ENCODE data around the gene KDELR1. TPM values are rescaled to one million over a fixed set of nuclear protein-coding genes. Genes with fewer than 3 reads are reported as not detected.

KDELR1 gene
- total RNA-seq, 3 donors from 2014 or later = 144 to 214 (median 200) TPM

GRCh38 chr19:48385461-48386087 lies 5.8 kb downstream of the KDELR1 start:
- H3K9me3 ChIP-seq = no peaks in the 10 kb centered on the region
- intact Hi-C loops (cut with DNase I, micrococcal nuclease) = no loop called here
- no peak overlapping the region for H3K4me3 ChIP-seq
- TF ChIP-seq CTCF (IDR thresholded peaks at IDR 0.05) = no peak
- ATAC-seq (peak; percentile 24), DNase-seq (peak in 1 of 3 donors; percentile 35)
- H3K36me3 ChIP-seq (ENCODE audit: low read depth) = peaks cover 19% of the 10 kb centered on the region
- no peaks in the 10 kb centered on the region for H3K4me1 ChIP-seq (ENCODE audit: low read depth)

- no peaks in the 10 kb centered on the region for H3K9me3 ChIP-seq
- intact Hi-C loops (cut with DNase I, micrococcal nuclease) = no loop called here
- peaks cover 19% of the 10 kb centered on the region for H3K36me3 ChIP-seq (ENCODE audit: low read depth)
- DNase-seq (no peak), ATAC-seq (no peak)
- TF ChIP-seq CTCF (IDR thresholded peaks at IDR 0.05) = no peak
- peaks cover 5% of the 10 kb centered on the region for H3K4me1 ChIP-seq (ENCODE audit: low read depth)
- H3K4me3 ChIP-seq = no peak overlapping the region
Measured at GRCh38 chr19:48382286-48382685, 9.1 kb downstream of the KDELR1 start.

DNA sequence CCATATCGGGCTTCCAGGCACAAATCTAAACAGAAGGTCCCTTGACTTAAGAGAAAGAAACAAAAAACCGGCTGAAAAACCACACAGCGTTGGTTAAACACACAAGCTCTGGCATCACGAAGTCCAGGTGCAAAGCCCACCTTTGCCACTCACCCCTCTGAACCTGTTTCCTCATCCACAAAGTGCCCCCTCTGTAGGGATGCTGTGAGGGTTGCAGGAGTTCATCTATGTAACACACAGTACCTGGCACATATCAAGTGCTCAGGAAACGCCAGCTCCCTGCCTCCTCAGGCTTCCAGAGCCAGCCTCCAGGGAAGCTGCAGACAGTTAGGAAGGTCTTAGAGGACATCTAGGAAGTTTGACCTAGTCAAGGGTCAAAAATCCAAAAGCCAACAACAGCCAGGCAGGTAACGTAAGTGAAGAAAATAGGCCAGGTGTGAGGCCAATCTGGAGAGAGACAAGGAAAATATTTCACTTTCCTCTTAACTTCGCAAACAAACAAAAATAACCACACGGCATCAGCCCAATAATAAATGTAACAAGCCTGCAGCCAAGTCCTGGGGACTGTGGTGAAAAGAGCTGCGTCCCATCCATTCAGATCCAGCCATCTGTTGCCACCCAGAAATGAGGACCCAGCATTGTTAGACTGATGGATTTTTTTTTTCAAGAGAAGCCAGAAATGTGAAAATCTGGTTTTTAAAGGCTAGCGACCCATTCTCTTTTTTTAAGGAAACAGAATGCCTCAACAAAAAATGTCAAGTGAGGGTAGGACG lies 10.0 kb downstream of the KDELR1 start:
- ATAC-seq (no peak), DNase-seq (no peak)
- no peak for TF ChIP-seq CTCF (IDR thresholded peaks at IDR 0.05)
- Histone ChIP-seq H3K4me3 (no peak overlapping the region), H3K9me3 (no peaks in the 10 kb centered on the region), H3K36me3 (ENCODE audit: low read depth) (peaks cover 19% of the 10 kb centered on the region), H3K4me1 (ENCODE audit: low read depth) (peaks cover 5% of the 10 kb centered on the region)
- intact Hi-C loops (cut with DNase I, micrococcal nuclease) = no loop called here

DNA sequence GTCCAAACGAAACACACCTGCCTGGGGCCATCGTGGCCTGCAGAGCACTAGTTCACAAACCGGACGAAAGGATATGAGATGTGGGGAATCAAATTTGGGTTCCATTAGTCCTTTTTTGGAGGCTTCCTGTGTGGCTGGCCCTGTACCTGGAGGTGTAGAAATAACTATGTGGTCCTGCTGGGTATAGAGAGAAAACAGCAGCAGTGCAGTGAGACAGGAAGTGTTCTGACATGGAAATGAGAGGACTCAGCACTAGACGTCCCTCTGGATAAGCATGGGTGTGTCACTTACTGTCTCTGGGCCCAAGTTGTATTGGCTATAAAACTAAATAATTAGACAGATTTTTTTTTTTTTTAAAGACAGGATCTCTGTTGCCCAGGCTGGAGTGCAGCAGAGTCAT lies 12.3 kb downstream of the KDELR1 start:
- intact Hi-C loops (cut with DNase I, micrococcal nuclease) = no loop called here

GRCh38 chr19:48378194-48378570 lies 13.2 kb downstream of the KDELR1 start:
- intact Hi-C loops (cut with DNase I, micrococcal nuclease) = no loop called here
- ATAC-seq (no peak), DNase-seq (no peak)
- TF ChIP-seq CTCF (IDR thresholded peaks at IDR 0.05) = no peak
- Histone ChIP-seq H3K9me3 (no peaks in the 10 kb centered on the region), H3K36me3 (ENCODE audit: low read depth) (peaks cover 4% of the 10 kb centered on the region), H3K4me3 (no peak overlapping the region), H3K4me1 (ENCODE audit: low read depth) (peaks cover 5% of the 10 kb centered on the region)

More for the DNA sequence above, 12.3 kb downstream of the KDELR1 start:
- no peak for TF ChIP-seq CTCF (IDR thresholded peaks at IDR 0.05)
- H3K36me3 ChIP-seq (ENCODE audit: low read depth) = peaks cover 12% of the 10 kb centered on the region
- DNase-seq (peak in 1 of 3 donors; percentile 59), ATAC-seq (peak; percentile 92)
- H3K9me3 ChIP-seq = no peaks in the 10 kb centered on the region
- H3K4me1 ChIP-seq (ENCODE audit: low read depth) = peaks cover 5% of the 10 kb centered on the region
- H3K4me3 ChIP-seq = no peak overlapping the region

All from mucosa of descending colon (tissue), 3 donors.